ENCODE measurements around the gene CHAD. TPM values are rescaled to one million over a fixed set of nuclear protein-coding genes. Genes with fewer than 3 reads are reported as not detected.

CHAD gene
- total RNA-seq, 1 experiment from 2014 or later = 0.09 TPM

DNA sequence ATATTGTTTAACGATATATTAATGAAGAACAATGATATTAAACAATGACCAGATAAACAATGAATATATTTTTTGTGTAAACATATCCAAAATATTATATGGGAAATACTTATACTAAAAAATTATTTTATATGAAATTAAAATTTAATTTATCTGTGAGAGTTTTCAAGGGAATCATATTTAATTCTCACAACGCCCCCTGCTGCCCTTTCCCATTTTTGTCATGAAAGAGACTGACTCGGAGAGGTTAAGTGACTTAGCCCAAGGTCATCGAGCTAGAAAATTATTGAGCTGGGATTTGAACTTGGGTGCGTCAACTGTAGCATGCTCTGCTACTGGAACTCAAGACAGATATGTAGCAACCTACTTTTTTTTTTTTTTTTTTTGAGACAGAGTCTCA lies 32.4 kb upstream of the CHAD start:
- ChIA-PET CTCF (interaction anchor here (0.6 to 4.6 kb wide), 28 partner anchors 9 to 430 kb away, joined by 3 to 35 read pairs (median 4); partner anchors contain the start of genes CACNA1G, EPN3, LRRC59 and RSAD1), POLR2A (no interaction called here)
- H3K4me3 Mint-ChIP-seq = no peak overlapping the region
- H3K27ac Mint-ChIP-seq = no peak overlapping the region
- no peaks in the 10 kb centered on the region for H3K9me3 Mint-ChIP-seq
- DNase-seq (ENCODE audit: low spot score) = no peak
- no peaks in the 10 kb centered on the region for H3K36me3 Mint-ChIP-seq
- H3K27me3 Mint-ChIP-seq (ENCODE audit: low read depth) = no peaks in the 10 kb centered on the region
- no peak for ATAC-seq
- TF ChIP-seq KAT7 (CRISPR knock-in tag; IDR thresholded peaks at IDR 0.05; ENCODE audit: borderline replicate concordance) (no peak), SMAD3 (CRISPR knock-in tag; IDR thresholded peaks at IDR 0.05; ENCODE audit: borderline replicate concordance) (no peak)
- TF ChIP-seq, protein P1, sequence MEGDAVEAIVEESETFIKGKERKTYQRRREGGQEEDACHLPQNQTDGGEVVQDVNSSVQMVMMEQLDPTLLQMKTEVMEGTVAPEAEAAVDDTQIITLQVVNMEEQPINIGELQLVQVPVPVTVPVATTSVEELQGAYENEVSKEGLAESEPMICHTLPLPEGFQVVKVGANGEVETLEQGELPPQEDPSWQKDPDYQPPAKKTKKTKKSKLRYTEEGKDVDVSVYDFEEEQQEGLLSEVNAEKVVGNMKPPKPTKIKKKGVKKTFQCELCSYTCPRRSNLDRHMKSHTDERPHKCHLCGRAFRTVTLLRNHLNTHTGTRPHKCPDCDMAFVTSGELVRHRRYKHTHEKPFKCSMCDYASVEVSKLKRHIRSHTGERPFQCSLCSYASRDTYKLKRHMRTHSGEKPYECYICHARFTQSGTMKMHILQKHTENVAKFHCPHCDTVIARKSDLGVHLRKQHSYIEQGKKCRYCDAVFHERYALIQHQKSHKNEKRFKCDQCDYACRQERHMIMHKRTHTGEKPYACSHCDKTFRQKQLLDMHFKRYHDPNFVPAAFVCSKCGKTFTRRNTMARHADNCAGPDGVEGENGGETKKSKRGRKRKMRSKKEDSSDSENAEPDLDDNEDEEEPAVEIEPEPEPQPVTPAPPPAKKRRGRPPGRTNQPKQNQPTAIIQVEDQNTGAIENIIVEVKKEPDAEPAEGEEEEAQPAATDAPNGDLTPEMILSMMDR (IDR thresholded peaks at IDR 0.05) = peak; percentile 30; the same call in 1 of the 2 replicates
- TF ChIP-seq, protein P2, sequence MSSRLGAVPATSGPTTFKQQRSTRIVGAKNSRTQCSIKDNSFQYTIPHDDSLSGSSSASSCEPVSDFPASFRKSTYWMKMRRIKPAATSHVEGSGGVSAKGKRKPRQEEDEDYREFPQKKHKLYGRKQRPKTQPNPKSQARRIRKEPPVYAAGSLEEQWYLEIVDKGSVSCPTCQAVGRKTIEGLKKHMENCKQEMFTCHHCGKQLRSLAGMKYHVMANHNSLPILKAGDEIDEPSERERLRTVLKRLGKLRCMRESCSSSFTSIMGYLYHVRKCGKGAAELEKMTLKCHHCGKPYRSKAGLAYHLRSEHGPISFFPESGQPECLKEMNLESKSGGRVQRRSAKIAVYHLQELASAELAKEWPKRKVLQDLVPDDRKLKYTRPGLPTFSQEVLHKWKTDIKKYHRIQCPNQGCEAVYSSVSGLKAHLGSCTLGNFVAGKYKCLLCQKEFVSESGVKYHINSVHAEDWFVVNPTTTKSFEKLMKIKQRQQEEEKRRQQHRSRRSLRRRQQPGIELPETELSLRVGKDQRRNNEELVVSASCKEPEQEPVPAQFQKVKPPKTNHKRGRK (CRISPR knock-in tag; IDR thresholded peaks at IDR 0.05; ENCODE audit: borderline replicate concordance) = no peak
- H3K4me1 Mint-ChIP-seq = peaks cover 8% of the 10 kb centered on the region

DNA sequence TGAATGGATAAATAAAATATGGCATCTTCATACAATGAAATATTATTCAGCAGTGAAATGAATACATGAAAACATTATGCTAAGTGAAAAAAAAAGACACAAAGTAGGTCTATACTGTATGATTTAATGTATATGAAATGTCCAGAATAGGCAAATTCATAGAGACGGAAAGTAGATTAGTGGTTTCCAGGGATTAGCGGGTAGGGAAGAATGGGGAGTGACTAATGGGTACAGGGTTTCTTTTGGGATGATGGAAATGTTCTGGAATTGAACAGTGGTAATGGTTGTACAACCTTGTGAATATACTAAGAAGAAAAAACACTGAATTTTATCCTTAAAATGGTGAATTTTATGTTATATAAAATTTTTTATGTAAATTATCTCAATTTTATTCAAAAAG lies 31.0 kb upstream of the CHAD start:
- CTCF ChIA-PET = interaction anchor here (0.7 to 4.5 kb wide), 7 partner anchors 11 to 193 kb away, joined by 3 to 35 read pairs (median 16); partner anchors contain the start of genes EPN3 and LRRC59
- H3K27me3 Mint-ChIP-seq (ENCODE audit: low read depth) = no peaks in the 10 kb centered on the region

More for the DNA sequence above, 31.0 kb upstream of the CHAD start:
- Mint-ChIP-seq H3K4me1 (peaks cover 8% of the 10 kb centered on the region), H3K36me3 (no peaks in the 10 kb centered on the region), H3K27ac (no peak overlapping the region), H3K9me3 (no peaks in the 10 kb centered on the region), H3K4me3 (no peak overlapping the region)
- POLR2A ChIA-PET = interaction anchor here (0.7 kb wide), 2 partner anchors 417 to 1929 kb away, joined by 3 to 4 read pairs; no protein-coding TSS in a partner anchor
- no peak for ATAC-seq
- no peak for DNase-seq (ENCODE audit: low spot score)
- no peak for TF ChIP-seq EMX1 (CRISPR knock-in tag; IDR thresholded peaks at IDR 0.05)
- TF ChIP-seq FOXP1 (CRISPR knock-in tag; IDR thresholded peaks at IDR 0.05; ENCODE audit: borderline replicate concordance) = no peak
- TF ChIP-seq, protein P3, sequence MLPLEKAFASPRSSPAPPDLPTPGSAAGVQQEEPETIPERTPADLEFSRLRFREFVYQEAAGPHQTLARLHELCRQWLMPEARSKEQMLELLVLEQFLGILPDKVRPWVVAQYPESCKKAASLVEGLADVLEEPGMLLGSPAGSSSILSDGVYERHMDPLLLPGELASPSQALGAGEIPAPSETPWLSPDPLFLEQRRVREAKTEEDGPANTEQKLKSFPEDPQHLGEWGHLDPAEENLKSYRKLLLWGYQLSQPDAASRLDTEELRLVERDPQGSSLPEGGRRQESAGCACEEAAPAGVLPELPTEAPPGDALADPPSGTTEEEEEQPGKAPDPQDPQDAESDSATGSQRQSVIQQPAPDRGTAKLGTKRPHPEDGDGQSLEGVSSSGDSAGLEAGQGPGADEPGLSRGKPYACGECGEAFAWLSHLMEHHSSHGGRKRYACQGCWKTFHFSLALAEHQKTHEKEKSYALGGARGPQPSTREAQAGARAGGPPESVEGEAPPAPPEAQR (CRISPR knock-in tag; IDR thresholded peaks at IDR 0.05) = no peak
- no peak for TF ChIP-seq SOX15 (CRISPR knock-in tag; IDR thresholded peaks at IDR 0.05)
- TF ChIP-seq, protein P4, sequence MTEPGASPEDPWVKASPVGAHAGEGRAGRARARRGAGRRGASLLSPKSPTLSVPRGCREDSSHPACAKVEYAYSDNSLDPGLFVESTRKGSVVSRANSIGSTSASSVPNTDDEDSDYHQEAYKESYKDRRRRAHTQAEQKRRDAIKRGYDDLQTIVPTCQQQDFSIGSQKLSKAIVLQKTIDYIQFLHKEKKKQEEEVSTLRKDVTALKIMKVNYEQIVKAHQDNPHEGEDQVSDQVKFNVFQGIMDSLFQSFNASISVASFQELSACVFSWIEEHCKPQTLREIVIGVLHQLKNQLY (CRISPR knock-in tag; IDR thresholded peaks at IDR 0.05) = no peak
- TF ChIP-seq, protein P5, sequence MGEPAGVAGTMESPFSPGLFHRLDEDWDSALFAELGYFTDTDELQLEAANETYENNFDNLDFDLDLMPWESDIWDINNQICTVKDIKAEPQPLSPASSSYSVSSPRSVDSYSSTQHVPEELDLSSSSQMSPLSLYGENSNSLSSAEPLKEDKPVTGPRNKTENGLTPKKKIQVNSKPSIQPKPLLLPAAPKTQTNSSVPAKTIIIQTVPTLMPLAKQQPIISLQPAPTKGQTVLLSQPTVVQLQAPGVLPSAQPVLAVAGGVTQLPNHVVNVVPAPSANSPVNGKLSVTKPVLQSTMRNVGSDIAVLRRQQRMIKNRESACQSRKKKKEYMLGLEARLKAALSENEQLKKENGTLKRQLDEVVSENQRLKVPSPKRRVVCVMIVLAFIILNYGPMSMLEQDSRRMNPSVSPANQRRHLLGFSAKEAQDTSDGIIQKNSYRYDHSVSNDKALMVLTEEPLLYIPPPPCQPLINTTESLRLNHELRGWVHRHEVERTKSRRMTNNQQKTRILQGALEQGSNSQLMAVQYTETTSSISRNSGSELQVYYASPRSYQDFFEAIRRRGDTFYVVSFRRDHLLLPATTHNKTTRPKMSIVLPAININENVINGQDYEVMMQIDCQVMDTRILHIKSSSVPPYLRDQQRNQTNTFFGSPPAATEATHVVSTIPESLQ (CRISPR knock-in tag; IDR thresholded peaks at IDR 0.05) = no peak
- no peak for TF ChIP-seq GRHL2 (CRISPR knock-in tag; IDR thresholded peaks at IDR 0.05; ENCODE audit: insufficient replicate concordance, severe bottlenecking)
- TF ChIP-seq TCF7 (CRISPR knock-in tag; IDR thresholded peaks at IDR 0.05; ENCODE audit: low read depth) = no peak
- TF ChIP-seq, protein P6, sequence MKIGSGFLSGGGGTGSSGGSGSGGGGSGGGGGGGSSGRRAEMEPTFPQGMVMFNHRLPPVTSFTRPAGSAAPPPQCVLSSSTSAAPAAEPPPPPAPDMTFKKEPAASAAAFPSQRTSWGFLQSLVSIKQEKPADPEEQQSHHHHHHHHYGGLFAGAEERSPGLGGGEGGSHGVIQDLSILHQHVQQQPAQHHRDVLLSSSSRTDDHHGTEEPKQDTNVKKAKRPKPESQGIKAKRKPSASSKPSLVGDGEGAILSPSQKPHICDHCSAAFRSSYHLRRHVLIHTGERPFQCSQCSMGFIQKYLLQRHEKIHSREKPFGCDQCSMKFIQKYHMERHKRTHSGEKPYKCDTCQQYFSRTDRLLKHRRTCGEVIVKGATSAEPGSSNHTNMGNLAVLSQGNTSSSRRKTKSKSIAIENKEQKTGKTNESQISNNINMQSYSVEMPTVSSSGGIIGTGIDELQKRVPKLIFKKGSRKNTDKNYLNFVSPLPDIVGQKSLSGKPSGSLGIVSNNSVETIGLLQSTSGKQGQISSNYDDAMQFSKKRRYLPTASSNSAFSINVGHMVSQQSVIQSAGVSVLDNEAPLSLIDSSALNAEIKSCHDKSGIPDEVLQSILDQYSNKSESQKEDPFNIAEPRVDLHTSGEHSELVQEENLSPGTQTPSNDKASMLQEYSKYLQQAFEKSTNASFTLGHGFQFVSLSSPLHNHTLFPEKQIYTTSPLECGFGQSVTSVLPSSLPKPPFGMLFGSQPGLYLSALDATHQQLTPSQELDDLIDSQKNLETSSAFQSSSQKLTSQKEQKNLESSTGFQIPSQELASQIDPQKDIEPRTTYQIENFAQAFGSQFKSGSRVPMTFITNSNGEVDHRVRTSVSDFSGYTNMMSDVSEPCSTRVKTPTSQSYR (CRISPR knock-in tag; IDR thresholded peaks at IDR 0.05) = no peak
- TF ChIP-seq, protein P7, sequence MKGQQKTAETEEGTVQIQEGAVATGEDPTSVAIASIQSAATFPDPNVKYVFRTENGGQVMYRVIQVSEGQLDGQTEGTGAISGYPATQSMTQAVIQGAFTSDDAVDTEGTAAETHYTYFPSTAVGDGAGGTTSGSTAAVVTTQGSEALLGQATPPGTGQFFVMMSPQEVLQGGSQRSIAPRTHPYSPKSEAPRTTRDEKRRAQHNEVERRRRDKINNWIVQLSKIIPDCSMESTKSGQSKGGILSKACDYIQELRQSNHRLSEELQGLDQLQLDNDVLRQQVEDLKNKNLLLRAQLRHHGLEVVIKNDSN (CRISPR knock-in tag; IDR thresholded peaks at IDR 0.05) = no peak
- no peak for TF ChIP-seq ZNF416 (CRISPR knock-in tag; IDR thresholded peaks at IDR 0.05)
